AG09319 (cell line): ENCODE data around the gene SRRM4.

Source experiments
- DNase-seq: peaks from one replicate; pipeline ENCODE4 v3.0.0-alpha.2; 2010; ENCODE audit warnings: low read depth; ENCODE audit errors: extremely low read depth
- CTCF ChIP-seq: IDR thresholded peaks from 2 replicates; pipeline ENCODE4 v1.5.1; 2011; ENCODE audit warnings: low read depth, mild to moderate bottlenecking, inconsistent platforms, low read length, moderate library complexity

Gene SRRM4

GRCh38 chr12:119183942-119184695, 202.8 kb downstream of the SRRM4 start:
- DNase-seq, result no peak
- no peak for TF ChIP-seq CTCF

- no peak for DNase-seq
- no peak for TF ChIP-seq CTCF
These were observed 213.9 kb downstream of the SRRM4 start for GRCh38 chr12:119195256-119195655.

GRCh38 chr12:119198440-119198839, 217.1 kb downstream of the SRRM4 start:
- TF ChIP-seq CTCF, result no peak
- no peak for DNase-seq

GRCh38 chr12:119200601-119201000, 219.3 kb downstream of the SRRM4 start:
- TF ChIP-seq CTCF, result no peak
- no peak for DNase-seq

- DNase-seq, result no peak
- TF ChIP-seq CTCF, result no peak
These were observed 220.6 kb downstream of the SRRM4 start for GRCh38 chr12:119201789-119202543.

GRCh38 chr12:119202544-119202943, 221.2 kb downstream of the SRRM4 start:
- TF ChIP-seq CTCF, result no peak
- no peak for DNase-seq

GRCh38 chr12:119204131-119204530, 222.8 kb downstream of the SRRM4 start:
- TF ChIP-seq CTCF, result no peak

More at GRCh38 chr12:119204131-119204530, 222.8 kb downstream of the SRRM4 start:
- no peak for DNase-seq
